HG02885 (cell line): ENCODE measurements around the gene RPRD2.
"Not testable (repeated sequence)": the region's sequence is repeated elsewhere in the genome, so short reads cannot be mapped to it uniquely, and the experiment has no call there.

ENCODE experiments used
- ATAC-seq: cut with Tn5 transposase; IDR thresholded peaks from one replicate; pipeline ENCODE4 v1.9.1; 2021; ENCODE audit warnings: mild to moderate bottlenecking; ENCODE audit not compliant: unreplicated experiment, poor library complexity

RPRD2 gene

DNA sequence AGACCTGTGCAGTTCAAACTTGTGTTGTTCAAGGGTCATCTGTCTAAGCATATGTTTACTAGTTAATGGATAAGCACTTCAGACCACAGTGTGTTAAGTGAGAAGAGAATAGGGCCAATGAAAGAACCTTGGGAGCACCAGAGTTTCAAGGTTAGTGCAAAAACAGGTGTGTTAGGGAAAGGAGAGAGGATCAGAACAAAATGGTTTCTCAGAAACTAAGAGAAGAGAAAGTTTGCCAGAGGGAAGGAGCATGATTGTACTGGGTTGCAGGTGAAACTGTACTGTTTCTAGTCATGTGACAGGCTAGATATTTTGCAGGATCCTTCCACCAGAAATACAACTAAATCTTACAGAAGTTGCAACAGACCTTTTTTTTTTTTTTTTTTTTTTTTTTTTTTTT is 23.3 kb downstream of the RPRD2 start:
- no peak for ATAC-seq

DNA sequence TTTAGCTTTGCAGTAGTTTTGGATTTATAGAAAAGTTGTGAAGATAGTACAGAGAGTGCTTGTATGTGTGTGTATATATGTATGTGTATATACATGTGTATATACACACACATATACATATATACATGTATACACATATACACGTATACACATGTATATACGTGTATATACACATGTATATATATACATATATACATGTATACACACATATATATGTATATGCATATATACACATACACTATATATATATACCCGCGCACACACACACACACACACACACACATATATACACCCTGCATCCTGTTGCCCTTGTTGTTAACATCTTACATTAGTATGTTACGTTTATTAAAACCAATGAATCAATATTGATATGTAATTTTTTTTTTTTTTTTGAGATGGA is 24.3 kb downstream of the RPRD2 start:
- ATAC-seq, result no peak

DNA sequence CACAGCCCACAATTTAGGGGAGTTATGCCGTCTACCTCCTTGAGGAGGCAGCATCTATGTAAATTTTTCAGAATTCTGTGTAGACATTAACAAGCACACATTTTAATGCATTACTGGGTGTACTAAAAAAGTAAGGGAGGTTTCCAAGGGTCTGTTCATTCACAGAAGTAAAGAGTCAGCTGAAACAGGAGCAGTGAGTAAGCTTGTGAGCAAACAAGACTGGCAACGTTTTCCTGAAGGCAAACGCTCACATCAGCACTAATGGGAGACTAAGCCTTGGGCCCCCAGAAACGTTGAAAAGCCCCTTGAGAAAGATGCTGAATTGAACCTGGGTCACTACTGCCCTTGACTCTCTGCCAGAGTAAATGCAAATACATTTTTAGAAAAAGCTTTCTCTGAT is 25.7 kb downstream of the RPRD2 start:
- no peak for ATAC-seq

DNA sequence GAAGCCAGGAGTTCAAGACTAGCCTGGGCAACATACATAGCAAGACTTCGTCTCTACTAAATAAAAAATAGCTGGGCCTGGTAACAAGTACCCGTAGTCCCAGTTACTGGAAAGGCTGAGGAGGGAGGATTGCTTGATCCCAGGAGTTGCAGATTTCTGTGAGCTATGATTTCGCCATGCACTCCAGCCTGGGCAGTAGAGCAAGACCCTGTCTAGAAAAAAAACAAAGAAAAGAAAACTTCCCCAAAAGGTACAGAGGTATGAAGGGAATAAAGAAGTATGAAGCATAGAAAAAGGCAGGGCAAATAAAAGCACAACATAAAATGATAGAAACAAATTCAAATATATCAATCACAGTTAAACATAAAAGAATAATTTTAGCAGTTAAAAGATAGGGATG is 28.7 kb downstream of the RPRD2 start:
- ATAC-seq, result no peak

DNA sequence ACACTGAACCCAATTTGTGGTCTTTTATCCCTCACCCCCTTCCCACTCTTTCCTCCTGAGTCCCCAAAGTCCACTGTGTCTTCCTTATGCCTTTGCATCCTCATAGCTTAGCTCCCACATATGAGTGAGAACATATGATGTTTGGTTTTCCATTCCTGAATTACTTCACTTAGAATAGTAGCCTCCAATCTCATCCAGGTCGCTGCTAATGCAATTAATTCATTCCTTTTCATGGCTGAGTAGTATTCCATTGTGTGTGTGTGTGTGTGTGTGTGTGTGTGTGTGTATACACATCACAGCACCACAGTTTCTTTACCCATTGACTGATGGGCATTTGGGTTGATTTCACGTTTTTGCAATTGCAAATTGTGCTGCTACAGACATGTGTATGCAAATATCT is 31.2 kb downstream of the RPRD2 start:
- not testable (repeated sequence) for ATAC-seq

DNA sequence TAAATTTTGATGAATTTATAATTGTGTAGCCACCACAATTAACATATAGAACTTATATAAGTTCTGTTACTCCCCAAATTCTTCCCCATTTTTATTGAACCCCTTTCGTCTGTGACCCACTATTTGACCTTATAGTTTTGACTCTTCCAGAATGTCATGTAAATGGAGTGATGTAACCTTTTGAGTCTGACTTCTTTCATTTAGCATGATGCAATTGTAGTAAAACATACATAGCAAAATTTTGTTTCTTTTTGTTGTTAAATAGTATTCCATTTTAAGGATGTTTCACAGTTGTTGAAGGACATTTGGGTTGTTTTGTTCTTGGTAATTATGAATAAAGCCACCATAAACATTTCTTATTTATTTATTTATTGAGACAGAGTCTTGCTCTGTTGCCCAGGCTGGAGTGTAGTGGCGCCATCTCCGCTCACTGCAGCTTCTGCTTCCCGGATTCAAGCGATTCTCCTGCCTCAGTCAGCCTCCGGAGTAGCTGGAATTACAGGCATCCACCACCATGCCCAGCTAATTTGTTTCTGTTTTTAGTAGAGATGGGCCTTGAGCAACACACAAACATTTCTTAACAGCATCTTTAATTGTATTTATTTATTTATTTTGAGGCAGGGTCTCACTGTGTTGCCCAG is 33.6 kb downstream of the RPRD2 start:
- no peak for ATAC-seq

DNA sequence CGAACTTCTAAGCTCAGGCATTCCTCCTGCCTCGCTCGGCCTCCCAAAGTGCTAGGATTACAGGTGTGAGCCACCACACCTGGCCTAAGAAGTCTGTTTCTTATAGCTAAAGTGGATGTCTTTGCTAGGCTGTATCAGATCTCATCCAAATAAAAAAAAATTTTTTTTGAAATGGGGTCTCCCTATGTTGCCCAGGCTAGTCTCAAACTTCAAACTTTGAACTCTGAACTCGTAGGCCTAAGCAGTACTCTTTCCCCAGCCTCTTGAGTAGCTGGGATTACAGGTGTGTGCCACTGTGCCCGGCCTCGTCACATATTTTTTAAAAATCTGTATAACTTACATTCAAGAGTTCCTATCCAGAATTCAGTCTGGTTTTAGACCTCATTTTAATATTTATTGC is 40.5 kb downstream of the RPRD2 start:
- no peak for ATAC-seq

DNA sequence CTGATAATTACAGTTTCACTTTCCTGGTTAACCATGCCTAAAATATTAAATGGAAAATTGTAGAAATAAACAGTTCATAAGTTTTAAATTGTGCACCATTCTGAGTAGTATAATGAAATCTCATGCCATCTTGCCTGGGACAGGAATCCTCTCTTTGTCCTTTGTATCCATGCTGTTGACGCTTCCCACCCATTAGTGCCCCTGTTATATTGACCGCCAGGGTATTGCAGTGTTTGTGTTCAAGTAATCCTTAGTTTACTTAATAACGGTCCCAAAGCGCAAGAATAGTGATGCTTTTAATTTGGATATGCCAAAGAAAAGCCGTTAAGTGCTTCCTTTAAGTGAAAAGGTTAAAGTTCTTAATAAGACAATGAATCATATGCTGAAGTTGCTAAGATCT is 41.7 kb downstream of the RPRD2 start:
- no peak for ATAC-seq

DNA sequence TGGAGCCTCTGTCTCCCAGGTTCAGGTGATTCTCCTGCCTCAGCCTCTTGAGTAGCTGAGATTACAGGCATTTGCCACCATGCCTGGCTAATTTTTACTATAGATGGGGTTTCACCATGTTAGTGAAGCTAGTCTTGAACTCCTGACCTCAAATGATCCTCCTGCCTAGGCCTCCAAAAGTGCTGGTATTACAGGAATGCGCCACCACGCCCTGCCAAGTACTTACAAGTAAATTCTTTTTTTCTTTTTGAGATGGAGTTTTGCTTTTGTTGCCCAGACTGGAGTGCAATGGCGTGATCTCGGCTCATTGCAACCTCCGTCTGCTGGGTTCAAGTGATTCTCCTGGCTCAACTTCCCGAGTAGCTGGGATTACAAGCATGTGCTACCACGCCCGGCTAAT is 42.5 kb downstream of the RPRD2 start:
- no peak for ATAC-seq

DNA sequence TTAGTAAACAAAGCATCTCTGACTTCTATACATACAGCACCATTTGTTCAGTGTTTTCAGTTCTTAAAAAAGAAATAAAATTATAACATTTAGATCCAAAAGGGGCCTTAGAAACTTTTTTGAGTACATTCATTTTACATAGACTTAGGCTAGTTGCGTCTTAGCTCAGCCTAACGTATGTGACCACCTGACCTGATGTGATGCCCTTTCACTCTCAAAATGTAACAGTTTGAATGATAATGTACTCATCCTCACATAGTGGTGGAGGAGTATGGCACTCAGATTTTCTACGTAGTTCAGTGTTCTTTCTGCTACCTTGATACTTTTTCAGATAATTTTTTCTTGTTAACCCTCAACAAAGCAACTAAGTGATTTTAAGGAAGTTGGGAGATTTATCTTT is 43.4 kb downstream of the RPRD2 start:
- ATAC-seq, result no peak

DNA sequence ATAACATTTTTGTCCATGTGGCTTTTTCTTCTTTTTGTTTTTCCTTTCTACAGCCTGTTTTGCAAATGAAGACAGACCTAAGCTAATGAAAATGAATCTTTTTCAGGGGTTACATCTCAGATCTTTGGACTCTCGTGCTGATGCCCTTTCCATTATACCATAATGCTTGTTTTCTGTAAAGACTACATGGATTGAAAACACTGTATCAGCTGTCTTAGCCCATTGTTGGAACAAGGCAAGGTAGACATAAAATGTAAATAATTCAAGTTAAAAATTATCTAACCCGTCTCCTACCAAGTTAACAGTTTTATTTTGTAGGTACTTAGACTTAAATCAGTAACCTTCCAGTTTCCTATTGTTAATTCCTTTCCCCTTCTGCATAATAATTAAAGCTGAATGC is 44.9 kb downstream of the RPRD2 start:
- ATAC-seq, result no peak

DNA sequence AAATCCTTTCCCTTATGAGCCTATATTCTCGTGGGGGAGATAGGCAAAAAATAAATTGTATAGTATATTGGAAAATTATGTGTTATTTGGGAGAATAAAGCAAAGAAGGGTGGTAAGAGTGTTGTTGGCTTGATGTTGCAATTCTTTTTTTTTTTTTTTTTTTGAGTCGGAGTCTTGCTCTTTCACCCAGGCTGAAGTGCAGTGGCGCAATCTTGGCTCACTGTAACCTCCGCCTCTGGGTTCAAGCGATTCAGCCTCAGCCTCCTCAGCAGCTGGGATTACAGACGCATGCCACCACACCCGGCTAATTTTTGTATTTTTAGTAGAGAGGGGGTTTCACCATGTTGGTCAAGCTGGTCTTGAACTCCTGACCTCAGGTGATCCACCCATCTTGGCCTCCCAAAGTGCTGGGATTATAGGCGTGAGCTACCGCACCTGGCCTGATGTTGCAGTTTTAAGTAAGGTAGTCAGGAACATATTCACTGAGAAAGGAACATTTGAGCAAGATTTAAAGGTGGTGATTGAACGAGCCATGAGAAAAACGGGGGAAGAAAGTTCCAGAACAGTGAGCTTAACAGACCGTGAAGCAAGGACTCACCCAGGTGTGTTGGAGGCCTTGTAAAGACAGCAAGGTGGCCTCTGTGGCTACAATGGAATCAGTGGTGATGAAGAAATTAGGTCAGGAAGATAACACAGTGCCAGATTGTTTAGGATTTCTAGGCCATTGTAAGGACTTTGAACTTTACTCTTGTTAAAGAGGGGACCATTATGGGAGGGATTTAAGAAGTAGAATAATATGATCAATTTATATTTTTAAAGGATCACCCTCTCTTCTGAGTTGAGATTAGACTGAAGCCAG is 45.8 kb downstream of the RPRD2 start:
- no peak for ATAC-seq

DNA sequence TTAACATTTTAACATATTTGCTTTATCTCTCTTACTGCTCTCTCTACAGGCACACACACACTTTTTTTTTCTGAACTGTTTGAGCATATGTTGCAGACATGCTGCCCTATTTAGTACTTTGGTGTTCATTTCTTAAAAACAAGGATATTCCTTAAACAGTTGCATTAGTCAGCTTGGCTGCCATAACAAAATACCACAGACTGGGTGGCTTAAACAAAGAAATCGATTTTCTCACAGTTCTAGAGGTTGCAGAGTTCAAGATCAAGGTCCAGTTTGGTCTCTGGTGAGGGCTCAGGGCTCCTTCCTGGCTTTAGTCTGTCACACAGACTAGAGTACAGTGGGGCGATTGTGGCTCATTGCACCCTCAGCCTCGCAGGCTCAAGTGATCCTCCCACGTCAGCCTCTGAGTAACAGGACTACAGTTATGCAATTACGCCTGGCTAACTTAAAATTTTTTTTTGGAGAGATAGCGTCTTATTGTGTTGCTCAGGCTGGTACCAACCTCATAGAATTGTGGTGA is 46.7 kb downstream of the RPRD2 start:
- ATAC-seq, result no peak

DNA sequence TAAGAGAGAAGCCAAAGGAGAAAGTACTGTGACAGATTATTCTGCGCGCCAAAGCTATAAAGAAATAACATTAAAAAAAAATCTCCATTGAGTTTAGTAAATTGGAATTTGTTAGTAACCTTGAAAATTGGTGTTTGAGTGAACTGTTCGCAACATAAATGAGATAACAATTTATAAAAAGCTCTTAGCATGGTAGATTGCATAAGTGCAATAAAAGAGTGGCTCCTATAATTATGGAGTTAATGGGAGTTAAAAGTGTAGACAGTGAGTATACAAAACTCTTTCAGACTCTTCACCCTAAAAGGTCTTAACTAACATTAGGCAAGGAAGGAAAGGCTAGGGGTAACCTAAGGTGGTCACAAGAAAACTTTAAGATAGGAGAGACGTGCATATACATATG is 50.6 kb downstream of the RPRD2 start:
- ATAC-seq, result no peak

DNA sequence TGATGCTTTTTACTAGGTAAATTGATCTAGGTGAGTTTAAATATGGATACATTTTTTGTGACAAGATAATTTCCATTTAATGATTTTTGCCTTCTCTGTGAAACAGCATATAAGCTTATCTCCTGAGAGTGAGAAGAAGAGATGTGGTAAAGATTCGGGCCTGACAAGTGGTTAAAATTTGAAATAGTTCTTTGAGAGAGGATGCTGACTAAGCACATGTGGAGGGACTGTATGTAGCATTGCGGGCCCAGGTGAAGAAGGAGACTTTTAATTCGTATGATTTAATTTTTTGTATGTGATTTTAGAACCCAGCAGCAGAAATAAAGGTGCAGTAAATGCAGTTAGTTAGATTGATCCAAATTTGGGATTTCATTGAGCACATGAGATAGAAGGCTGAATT is 51.9 kb downstream of the RPRD2 start:
- ATAC-seq, result no peak

DNA sequence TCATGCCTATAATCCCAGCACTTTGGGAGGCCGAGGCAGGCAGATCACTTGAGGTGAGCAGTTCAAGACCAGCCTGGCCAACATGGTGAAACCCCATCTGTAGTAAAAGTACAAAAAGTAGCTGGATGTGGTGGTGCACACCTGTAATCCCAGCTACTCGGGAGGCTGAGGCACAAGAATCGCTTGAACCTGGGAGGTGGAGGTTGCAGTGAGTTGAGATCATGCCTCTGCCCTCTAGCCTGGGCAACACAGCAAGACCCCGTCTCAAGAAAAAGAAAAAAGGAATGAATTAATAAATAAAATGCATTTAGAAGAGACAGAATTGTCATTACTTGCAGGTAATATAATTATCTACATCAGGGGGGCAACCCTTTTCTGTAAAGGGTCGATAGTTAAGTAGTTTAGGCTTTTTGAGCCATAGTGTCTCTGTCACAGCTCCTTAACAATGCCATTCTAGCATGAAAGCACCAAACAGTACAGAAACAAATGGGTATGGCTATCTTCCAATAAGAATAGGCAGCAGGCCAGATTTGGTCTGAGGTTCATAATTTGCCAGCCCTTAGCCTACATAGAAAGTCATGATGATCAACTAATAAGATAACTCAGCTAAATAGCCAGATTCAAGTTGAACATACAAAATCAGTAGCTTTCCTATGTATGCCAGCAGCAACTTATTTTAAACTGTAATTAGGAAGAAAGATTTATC is 56.8 kb downstream of the RPRD2 start:
- no peak for ATAC-seq

DNA sequence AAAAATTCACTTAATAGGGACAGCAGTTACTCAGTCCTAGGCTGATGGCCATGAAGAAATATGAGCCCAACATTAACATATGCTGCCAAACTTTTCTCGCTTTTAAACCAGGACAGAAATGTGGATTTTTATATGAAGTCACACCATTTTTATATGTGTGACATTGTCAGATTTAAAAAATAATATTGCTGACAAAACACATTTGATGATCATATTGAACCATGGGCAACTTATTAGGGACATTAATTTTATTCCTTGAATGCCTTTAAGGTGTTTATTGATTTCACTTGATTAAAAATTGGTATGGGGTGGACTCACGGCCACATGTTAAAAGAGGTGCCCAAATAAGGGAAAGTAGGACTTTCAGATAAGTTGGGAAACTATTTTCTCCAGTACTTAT is 58.6 kb downstream of the RPRD2 start:
- ATAC-seq, result no peak

DNA sequence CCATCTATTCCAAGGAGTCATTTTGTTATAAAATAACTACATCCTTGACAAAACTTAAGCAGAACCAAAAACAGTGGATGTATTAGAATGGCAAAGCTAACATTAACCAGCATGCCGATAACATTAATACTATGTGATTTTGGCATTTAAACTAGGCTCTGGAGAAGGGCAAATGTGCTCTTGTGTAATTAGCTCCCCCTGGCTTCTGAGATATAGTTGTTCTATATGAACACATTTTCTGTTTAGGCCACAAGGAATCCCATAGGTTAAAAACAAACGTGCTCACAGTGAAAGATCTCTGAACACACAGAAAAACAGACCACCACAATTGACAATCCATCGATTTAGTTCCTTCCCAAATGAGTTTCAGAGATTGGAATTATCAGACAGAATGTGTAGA is 65.9 kb downstream of the RPRD2 start:
- no peak for ATAC-seq

DNA sequence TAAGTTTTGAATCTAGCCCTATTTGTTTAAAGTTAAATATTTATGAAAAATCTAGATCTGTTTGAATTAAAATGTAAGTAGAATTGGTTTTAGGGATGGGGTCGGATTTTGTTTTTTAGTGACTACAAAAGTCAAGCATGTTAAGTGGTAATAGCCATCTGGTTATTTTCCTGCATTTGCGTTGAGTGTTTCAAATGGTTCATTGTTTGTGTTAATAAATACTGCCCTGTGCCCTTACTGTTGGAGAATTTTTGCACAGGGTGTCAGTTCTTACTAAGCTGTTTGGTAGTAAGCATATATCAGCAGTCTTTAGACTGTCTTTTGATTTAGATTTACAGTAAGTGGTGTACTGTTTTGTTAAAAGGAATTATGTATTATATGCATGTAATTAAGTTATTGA is 77.2 kb downstream of the RPRD2 start:
- ATAC-seq, result no peak

DNA sequence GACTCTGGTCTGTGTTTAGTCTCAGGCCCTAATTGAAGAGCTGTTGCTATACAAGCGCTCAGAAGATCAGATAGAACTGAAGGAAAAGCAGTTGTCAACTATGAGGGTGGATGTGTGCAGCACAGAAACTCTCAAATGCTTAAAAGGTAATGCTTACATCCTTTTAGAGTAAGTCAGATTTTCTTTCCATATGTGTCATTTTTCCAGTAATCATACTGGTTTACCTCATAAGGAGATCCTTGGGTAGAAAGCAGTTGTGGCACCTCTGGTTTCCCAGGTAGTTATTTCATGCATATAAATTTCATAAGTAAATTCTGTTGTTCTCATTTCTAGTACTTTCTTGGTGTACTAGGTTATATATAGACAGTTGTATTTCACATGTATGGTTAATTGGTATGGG is 80.3 kb downstream of the RPRD2 start:
- no peak for ATAC-seq

DNA sequence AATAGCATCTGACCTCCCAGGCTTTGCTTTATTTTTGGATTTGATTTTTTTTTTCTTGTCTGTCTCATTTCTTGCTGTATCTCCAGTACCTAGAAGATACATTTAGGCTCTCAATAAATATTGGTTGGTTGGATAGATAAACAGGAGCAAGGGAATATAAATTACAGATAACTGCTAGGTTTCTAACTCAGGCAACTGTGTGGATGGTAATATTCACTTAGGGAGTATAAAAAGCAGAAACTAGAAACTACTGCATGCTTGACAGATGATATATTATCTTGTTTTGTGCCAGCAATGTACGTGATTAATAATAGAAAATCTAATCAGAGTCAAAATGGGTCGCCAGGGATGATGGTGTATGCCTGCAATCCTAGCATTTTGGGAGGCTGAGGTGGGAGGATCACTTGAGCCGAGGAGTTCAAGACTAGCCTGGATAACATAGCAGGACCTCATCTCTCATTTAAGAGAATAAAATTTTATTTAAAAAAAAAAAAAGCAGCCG is 92.2 kb downstream of the RPRD2 start:
- ATAC-seq, result no peak
